ENCODE results near the gene PI4K2A.
A peak's percentile ranks its signal among the peaks of the same experiment; 100 is the strongest.

The PI4K2A gene

GRCh38 chr10:97708976-97709946 lies 68.8 kb downstream of the PI4K2A start:
- TF ChIP-seq, protein P1, sequence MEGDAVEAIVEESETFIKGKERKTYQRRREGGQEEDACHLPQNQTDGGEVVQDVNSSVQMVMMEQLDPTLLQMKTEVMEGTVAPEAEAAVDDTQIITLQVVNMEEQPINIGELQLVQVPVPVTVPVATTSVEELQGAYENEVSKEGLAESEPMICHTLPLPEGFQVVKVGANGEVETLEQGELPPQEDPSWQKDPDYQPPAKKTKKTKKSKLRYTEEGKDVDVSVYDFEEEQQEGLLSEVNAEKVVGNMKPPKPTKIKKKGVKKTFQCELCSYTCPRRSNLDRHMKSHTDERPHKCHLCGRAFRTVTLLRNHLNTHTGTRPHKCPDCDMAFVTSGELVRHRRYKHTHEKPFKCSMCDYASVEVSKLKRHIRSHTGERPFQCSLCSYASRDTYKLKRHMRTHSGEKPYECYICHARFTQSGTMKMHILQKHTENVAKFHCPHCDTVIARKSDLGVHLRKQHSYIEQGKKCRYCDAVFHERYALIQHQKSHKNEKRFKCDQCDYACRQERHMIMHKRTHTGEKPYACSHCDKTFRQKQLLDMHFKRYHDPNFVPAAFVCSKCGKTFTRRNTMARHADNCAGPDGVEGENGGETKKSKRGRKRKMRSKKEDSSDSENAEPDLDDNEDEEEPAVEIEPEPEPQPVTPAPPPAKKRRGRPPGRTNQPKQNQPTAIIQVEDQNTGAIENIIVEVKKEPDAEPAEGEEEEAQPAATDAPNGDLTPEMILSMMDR (conservative IDR thresholded peaks at IDR 0.05; ENCODE audit: low read length) = peak; percentile 75
- DNase-seq (ENCODE audit: low read depth) = peak; percentile 90
- H3K4me3 ChIP-seq (ENCODE audit: low read length) = no peak overlapping the region

- DNase-seq (ENCODE audit: low read depth) = no peak
- TF ChIP-seq, protein P1 (conservative IDR thresholded peaks at IDR 0.05; ENCODE audit: low read length) = no peak
- no peak overlapping the region for H3K4me3 ChIP-seq (ENCODE audit: low read length)
These were observed 71.4 kb downstream of the PI4K2A start for GRCh38 chr10:97711640-97712572.

DNA sequence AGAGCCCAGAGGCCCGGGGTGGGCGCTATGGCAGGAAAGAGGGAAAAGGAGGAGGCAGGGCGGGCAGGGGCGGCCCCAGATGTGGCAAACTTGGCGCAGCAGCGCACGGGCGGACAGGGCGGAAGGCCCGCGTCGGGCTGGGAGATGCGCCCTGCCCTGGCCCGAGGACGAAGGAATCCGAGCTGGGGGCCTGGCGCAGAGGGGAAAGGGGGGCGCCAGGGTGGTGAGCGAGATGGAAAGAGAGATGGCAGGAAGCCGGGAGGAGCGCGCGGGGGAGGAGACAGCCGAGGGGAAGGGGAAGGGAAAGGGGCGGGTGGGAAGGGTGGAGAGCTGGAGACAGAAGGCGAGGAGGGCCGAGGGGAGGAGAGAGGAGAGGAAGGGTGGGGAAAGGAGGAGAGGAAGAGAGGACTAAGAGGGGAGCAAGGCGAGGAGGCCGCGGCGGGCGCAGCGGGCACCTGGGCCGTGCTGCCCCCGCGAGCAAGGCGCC lies 72.9 kb downstream of the PI4K2A start, which contains the start of gene MARVELD1:
TSS of gene MARVELD1 (plus strand) at position 392 of the 487 bp plus-strand sequence. CDS start 147 bp downstream, outside the sequence.
- TF ChIP-seq, protein P1 (conservative IDR thresholded peaks at IDR 0.05; ENCODE audit: low read length) = no peak
- H3K4me3 ChIP-seq (ENCODE audit: low read length) = peak within 1 kb of the TSS; percentile 86
- peak; percentile 84 for DNase-seq (ENCODE audit: low read depth)

DNA sequence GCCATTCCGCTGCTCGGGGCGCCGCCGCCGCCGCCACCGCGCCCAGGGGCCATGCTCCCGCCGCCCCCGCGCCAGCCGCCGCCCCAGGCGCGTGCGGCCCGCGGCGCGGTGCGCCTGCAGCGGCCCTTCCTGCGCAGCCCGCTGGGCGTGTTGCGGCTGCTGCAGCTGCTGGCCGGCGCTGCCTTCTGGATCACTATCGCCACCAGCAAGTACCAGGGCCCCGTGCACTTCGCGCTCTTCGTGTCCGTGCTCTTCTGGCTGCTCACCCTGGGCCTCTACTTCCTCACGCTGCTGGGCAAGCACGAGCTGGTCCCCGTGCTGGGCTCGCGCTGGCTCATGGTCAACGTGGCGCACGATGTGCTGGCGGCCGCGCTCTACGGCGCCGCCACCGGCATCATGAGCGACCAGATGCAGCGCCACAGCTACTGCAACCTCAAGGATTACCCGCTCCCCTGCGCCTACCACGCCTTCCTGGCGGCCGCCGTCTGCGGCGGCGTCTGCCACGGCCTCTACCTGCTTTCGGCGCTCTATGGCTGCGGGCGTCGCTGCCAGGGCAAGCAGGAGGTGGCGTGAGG lies 73.4 kb downstream of the PI4K2A start:
- H3K4me3 ChIP-seq (ENCODE audit: low read length) = peak overlapping the region; percentile 86
- peak; percentile 74 for DNase-seq (ENCODE audit: low read depth)
- TF ChIP-seq, protein P1 (conservative IDR thresholded peaks at IDR 0.05; ENCODE audit: low read length) = peak; percentile 29

- TF ChIP-seq, protein P1 (conservative IDR thresholded peaks at IDR 0.05; ENCODE audit: low read length) = no peak
- DNase-seq (ENCODE audit: low read depth) = peak; percentile 86
- peak overlapping the region; percentile 86 for H3K4me3 ChIP-seq (ENCODE audit: low read length)
These were observed 74.2 kb downstream of the PI4K2A start for GRCh38 chr10:97714401-97715258.
